ENCODE measurements around the gene CNOT1. TPM values are rescaled to one million over a fixed set of nuclear protein-coding genes. Genes with fewer than 3 reads are reported as not detected.

Gene CNOT1
- total RNA-seq, 1 experiment from 2014 or later, result 230 TPM

DNA sequence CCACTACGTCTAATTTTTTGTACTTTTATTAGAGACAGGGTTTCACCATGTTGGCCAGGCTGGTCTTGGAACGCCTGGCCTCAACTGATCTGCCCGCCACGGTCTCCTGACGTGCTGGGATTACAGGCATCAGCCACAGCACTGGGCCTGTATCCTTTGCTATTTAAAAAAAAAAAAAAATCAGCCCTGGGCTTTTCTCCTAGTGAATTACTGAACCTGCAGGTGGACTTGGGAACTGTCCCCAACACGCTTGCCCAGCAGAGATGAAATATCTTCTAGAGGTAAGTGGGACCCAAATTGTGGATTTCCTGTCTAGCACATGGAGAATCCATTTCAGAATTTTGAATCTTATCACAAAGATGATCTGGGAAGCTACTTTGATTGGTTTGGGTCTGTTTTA, 14.8 kb downstream of the CNOT1 start:
- H3K36me3 ChIP-seq (ENCODE audit: control insufficient read depth in 1 of 2, insufficient read depth in 2 of 2, low read length in 2 of 2), result peaks cover 11 to 22% of the 10 kb centered on the region in 2 experiments; a peak in 3 of 4 replicates
- no peak overlapping the region for H2AFZ ChIP-seq (ENCODE audit: low read depth, low read length, poor library complexity, severe bottlenecking)
- H3K4me2 ChIP-seq (ENCODE audit: low read length), result no peak overlapping the region
- H3K9me3 ChIP-seq (ENCODE audit: control insufficient read depth in 1 of 2, insufficient read depth in 1 of 2, low read depth in 1 of 2, low read length in 2 of 2), result no peaks in the 10 kb centered on the region
- H3K27ac ChIP-seq (ENCODE audit: low read depth, low read length), result peak overlapping the region; percentile 15; the same call in 1 of the 2 replicates
- peaks cover 99% of the 10 kb centered on the region for H3K79me2 ChIP-seq (ENCODE audit: insufficient read depth, low read length)
- ChIA-PET POLR2A (no interaction called here), CTCF (interaction anchor here (1.5 kb wide), 1 partner anchor 46 kb away, joined by 3 read pairs; no protein-coding TSS in a partner anchor), RAD21 (ENCODE audit: low non-redundant PET in 1 of 2, low total read pairs in 2 of 2, uncharacterized antibody in 2 of 2, unreplicated experiment in 2 of 2) (no interaction called here)
- no peaks in the 10 kb centered on the region for H3K9me2 ChIP-seq (ENCODE audit: insufficient read depth)
- no peak overlapping the region for H3K4me3 ChIP-seq (replicated peaks in 1 of 2; ENCODE audit: low read depth in 1 of 2, low read length in 2 of 2)
- peaks cover 3 to 10% of the 10 kb centered on the region in 2 experiments; a peak in 2 of 4 replicates for H3K4me1 ChIP-seq (ENCODE audit: control insufficient read depth in 1 of 2, insufficient read depth in 2 of 2, low read length in 2 of 2)
- 0 out of 2 replicates have a peak, but pooled peaks have one; percentile 32 for ATAC-seq
- no TSS peak for BruUV-seq (replicated peaks)
- no peak overlapping the region for H3K9ac ChIP-seq (ENCODE audit: low read length)
- TF ChIP-seq YY1 (IDR thresholded peaks at IDR 0.05; ENCODE audit: extremely low read depth, insufficient replicate concordance, low read depth, low read length), result no peak
- TF ChIP-seq POLR2A (IDR thresholded peaks at IDR 0.05; ENCODE audit: borderline replicate concordance, extremely low read depth, insufficient read depth, insufficient read length), result no peak
- TF ChIP-seq ELF1 (IDR thresholded peaks at IDR 0.05; ENCODE audit: borderline replicate concordance, low read depth), result no peak
- TF ChIP-seq CTCF (IDR thresholded peaks at IDR 0.05 in 2 of 3, conservative IDR thresholded peaks at IDR 0.05 in 1 of 3; ENCODE audit: borderline replicate concordance in 1 of 3, insufficient read depth in 1 of 3, low read depth in 2 of 3, low read length in 2 of 3), result peak in 2 of 3 experiments; percentile 9 to 11; a peak in 1 of 6 replicates
- no peak for DNase-seq (ENCODE audit: low read depth, low spot score)
- H3K27me3 ChIP-seq (ENCODE audit: insufficient read depth, low read length), result no peaks in the 10 kb centered on the region
- intact Hi-C loops (cut with micrococcal nuclease), result no loop called here
- H4K20me1 ChIP-seq (ENCODE audit: insufficient read depth), result peaks cover 19% of the 10 kb centered on the region

- ChIA-PET CTCF (no interaction called here), POLR2A (no interaction called here), RAD21 (ENCODE audit: low non-redundant PET in 1 of 2, low total read pairs in 2 of 2, uncharacterized antibody in 2 of 2, unreplicated experiment in 2 of 2) (no interaction called here)
- Histone ChIP-seq H3K9ac (ENCODE audit: low read length) (no peak overlapping the region), H3K4me1 (ENCODE audit: control insufficient read depth in 1 of 2, insufficient read depth in 2 of 2, low read length in 2 of 2) (peaks cover 3 to 10% of the 10 kb centered on the region in 2 experiments; a peak in 2 of 4 replicates), H3K4me3 (replicated peaks in 1 of 2; ENCODE audit: low read depth in 1 of 2, low read length in 2 of 2) (no peak overlapping the region), H3K36me3 (ENCODE audit: control insufficient read depth in 1 of 2, insufficient read depth in 2 of 2, low read length in 2 of 2) (peaks cover 11 to 19% of the 10 kb centered on the region in 2 experiments; a peak in 3 of 4 replicates), H3K4me2 (ENCODE audit: low read length) (no peak overlapping the region), H3K9me2 (ENCODE audit: insufficient read depth) (no peaks in the 10 kb centered on the region), H3K27me3 (ENCODE audit: insufficient read depth, low read length) (no peaks in the 10 kb centered on the region), H4K20me1 (ENCODE audit: insufficient read depth) (peaks cover 19% of the 10 kb centered on the region), H3K9me3 (ENCODE audit: control insufficient read depth in 1 of 2, insufficient read depth in 1 of 2, low read depth in 1 of 2, low read length in 2 of 2) (no peaks in the 10 kb centered on the region), H3K27ac (ENCODE audit: low read depth, low read length) (no peak overlapping the region), H3K79me2 (ENCODE audit: insufficient read depth, low read length) (peaks cover 99% of the 10 kb centered on the region), H2AFZ (ENCODE audit: low read depth, low read length, poor library complexity, severe bottlenecking) (no peak overlapping the region)
- 0 out of 2 replicates have a peak, but pooled peaks have one; percentile 17 for ATAC-seq
- BruUV-seq (replicated peaks), result no TSS peak
- no peak for DNase-seq (ENCODE audit: low read depth, low spot score)
- intact Hi-C loops (cut with micrococcal nuclease), result no loop called here
- no peak for TF ChIP-seq ZNF274 (IDR thresholded peaks at IDR 0.05; ENCODE audit: low read depth, low read length)
- TF ChIP-seq POLR2A (IDR thresholded peaks at IDR 0.05; ENCODE audit: borderline replicate concordance, extremely low read depth, insufficient read depth, insufficient read length), result no peak
- TF ChIP-seq CEBPB (IDR thresholded peaks at IDR 0.05; ENCODE audit: low read depth), result no peak
- TF ChIP-seq ZFX (IDR thresholded peaks at IDR 0.05), result no peak
- no peak for TF ChIP-seq JUND (IDR thresholded peaks at IDR 0.05)
- no peak for TF ChIP-seq YY1 (IDR thresholded peaks at IDR 0.05; ENCODE audit: extremely low read depth, insufficient replicate concordance, low read depth, low read length)
- TF ChIP-seq ZBTB33 (IDR thresholded peaks at IDR 0.05; ENCODE audit: extremely low read depth, insufficient replicate concordance, low read length), result no peak
- no peak for TF ChIP-seq EZH2 (IDR thresholded peaks at IDR 0.05)
- no peak for TF ChIP-seq POLR2AphosphoS5 (IDR thresholded peaks at IDR 0.05; ENCODE audit: low read depth, low read length)
- TF ChIP-seq, protein P1, sequence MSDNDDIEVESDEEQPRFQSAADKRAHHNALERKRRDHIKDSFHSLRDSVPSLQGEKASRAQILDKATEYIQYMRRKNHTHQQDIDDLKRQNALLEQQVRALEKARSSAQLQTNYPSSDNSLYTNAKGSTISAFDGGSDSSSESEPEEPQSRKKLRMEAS (IDR thresholded peaks at IDR 0.05), result no peak
- no peak for TF ChIP-seq ATF3 (IDR thresholded peaks at IDR 0.05)
- TF ChIP-seq CBX3 (IDR thresholded peaks at IDR 0.05; ENCODE audit: low read depth), result no peak
- TF ChIP-seq TCF7L2 (IDR thresholded peaks at IDR 0.05; ENCODE audit: borderline replicate concordance, extremely low read depth, insufficient read depth, insufficient read length), result no peak
- no peak for TF ChIP-seq FOSL1 (IDR thresholded peaks at IDR 0.05; ENCODE audit: low read depth)
These were observed 15.4 kb downstream of the CNOT1 start for GRCh38 chr16:58614212-58614611.

Measured in HCT116 (cell line).